Retinal pigment epithelial cell (primary cell): ENCODE data around the gene ARSA.
"Not testable (repeated sequence)": the region's sequence is repeated elsewhere in the genome, so short reads cannot be mapped to it uniquely, and the experiment has no call there.

Experiments used
- DNase-seq: peaks from one replicate; pipeline ENCODE4 v3.0.0-alpha.2; 2010; ENCODE audit warnings: low read depth
- H3K4me3 ChIP-seq: 2 replicates; pipeline ENCODE4 v1.5.1; 2011; ENCODE audit warnings: mild to moderate bottlenecking, low read length, control low read depth, moderate library complexity
- CTCF ChIP-seq: conservative IDR thresholded peaks from 2 replicates; pipeline ENCODE4 v1.5.1; 2011; ENCODE audit warnings: low read depth, low read length, control low read depth, inconsistent platforms

ARSA gene

GRCh38 chr22:50641696-50642607 is 14.0 kb upstream of the ARSA start:
- H3K4me3 ChIP-seq: no peak overlapping the region
- peak; percentile 59 for TF ChIP-seq CTCF
- no peak for DNase-seq

GRCh38 chr22:50640857-50641647 is 13.1 kb upstream of the ARSA start:
- no peak overlapping the region for H3K4me3 ChIP-seq
- TF ChIP-seq CTCF: no peak
- DNase-seq: no peak

- H3K4me3 ChIP-seq: not testable (repeated sequence)
Observed at GRCh38 chr22:50640296-50640695, 12.3 kb upstream of the ARSA start.

GRCh38 chr22:50635591-50635990 is 7.6 kb upstream of the ARSA start:
- DNase-seq: no peak
- no peak overlapping the region for H3K4me3 ChIP-seq
- TF ChIP-seq CTCF: no peak

More at GRCh38 chr22:50640296-50640695, 12.3 kb upstream of the ARSA start:
- DNase-seq: not testable (repeated sequence)

- no peak for TF ChIP-seq CTCF
- H3K4me3 ChIP-seq: no peak overlapping the region
- no peak for DNase-seq
Observed at GRCh38 chr22:50633771-50634170, 5.8 kb upstream of the ARSA start.

- TF ChIP-seq CTCF: no peak
- DNase-seq: no peak
- H3K4me3 ChIP-seq: no peak overlapping the region
Observed at GRCh38 chr22:50633086-50633485, 5.1 kb upstream of the ARSA start.

GRCh38 chr22:50630376-50630775 is 2.4 kb upstream of the ARSA start:
- no peak for TF ChIP-seq CTCF
- no peak overlapping the region for H3K4me3 ChIP-seq
- DNase-seq: no peak
